Uterus (tissue), 4 donors: ENCODE measurements around the gene CRACDL. TPM values are rescaled to one million over a fixed set of nuclear protein-coding genes. Genes with fewer than 3 reads are reported as not detected.

ENCODE experiments used
- DNase-seq, 2 donors: peaks; one replicate each; pipeline ENCODE4 v3.0.0-alpha.2; 2019 to 2020
- H3K27ac ChIP-seq, 2 donors: fragments of 200-600 bp; sonication (generic); 1 replicate in 1 of 2; 2 replicates in 1 of 2; pipeline ENCODE4 v1.5.1; 2016 to 2018
- H3K27me3 ChIP-seq, 2 donors: fragments of 200-600 bp; sonication (generic); one replicate each; pipeline ENCODE4 v1.5.1; 2018 to 2019; ENCODE audit warnings: control low read depth in 1 of 2
- H3K36me3 ChIP-seq, 2 donors: fragments of 200-600 bp; sonication (generic); one replicate each; pipeline ENCODE4 v1.5.1; 2019; ENCODE audit warnings: control low read depth in 1 of 2
- H3K4me1 ChIP-seq, 2 donors: fragments of 200-600 bp; sonication (generic); one replicate each; pipeline ENCODE4 v1.5.1; 2018 to 2019; ENCODE audit warnings: control low read depth in 1 of 2
- H3K4me3 ChIP-seq, 2 donors: fragments of 200-600 bp; sonication (generic); 1 replicate in 1 of 2; 2 replicates in 1 of 2; pipeline ENCODE4 v1.5.1; 2018 to 2019; ENCODE audit warnings: mild to moderate bottlenecking in 1 of 2
- H3K9me3 ChIP-seq, 2 donors: fragments of 200-600 bp; sonication (generic); one replicate each; pipeline ENCODE4 v1.5.1; 2019; ENCODE audit warnings: control low read depth in 1 of 2
- CTCF ChIP-seq, 4 experiments: fragments of 200-600 bp in 2 of 4; fragments of 450-650 bp in 2 of 4; sonication (generic) in 2 of 4; IDR thresholded peaks; one replicate each; pipeline ENCODE4 v1.5.1; 2016 to 2019; ENCODE audit warnings: antibody characterized with exemption in 4 of 4, mild to moderate bottlenecking in 2 of 4, moderate library complexity in 1 of 4
- POLR2A ChIP-seq, 2 donors: fragments of 450-650 bp; IDR thresholded peaks; one replicate each; pipeline ENCODE4 v1.6.1; 2016; ENCODE audit warnings: antibody characterized with exemption in 2 of 2, mild to moderate bottlenecking in 1 of 2, moderate library complexity in 1 of 2
- intact Hi-C: fragments of 100-400 bp; cut with DNase I; formaldehyde crosslinking; loops from one replicate; pipeline ENCODE4 v1.15.1; 2023; ENCODE audit warnings: low total_unique reads
- total RNA-seq, 4 donors: library from RNA; depleted of rRNA in 3 of 4; stranded (reverse); fragments of >200 nt in 3 of 4; gene quantifications; one replicate each; pipeline versions ENCODE4 v1.1.0 to v1.2.4, GENCODE V29; 2014 to 2023
- donor health status: DM: yes; HTN: yes; CAD: no.

The CRACDL gene
- total RNA-seq, 4 donors from 2014 or later, result 1.5 to 14.6 (median 6.1) TPM

- Histone ChIP-seq H3K9me3 (no peaks in the 10 kb centered on the region), H3K27me3 (no peaks in the 10 kb centered on the region), H3K27ac (no peak overlapping the region), H3K4me3 (no peak overlapping the region), H3K4me1 (peaks cover 0 to 6% of the 10 kb centered on the region in 2 donors), H3K36me3 (no peaks in the 10 kb centered on the region)
- DNase-seq, result no peak
- intact Hi-C loops, result no loop called here
- TF ChIP-seq CTCF (IDR thresholded peaks at IDR 0.05) (no peak), POLR2A (IDR thresholded peaks at IDR 0.05) (no peak)
Observed at GRCh38 chr2:98912957-98913915, 22.8 kb downstream of the CRACDL start.

GRCh38 chr2:98912221-98912851, 23.7 kb downstream of the CRACDL start:
- peaks cover 0 to 6% of the 10 kb centered on the region in 2 donors for H3K4me1 ChIP-seq
- intact Hi-C loops, result no loop called here
- peak in 1 of 2 donors; percentile 47 for DNase-seq
- H3K9me3 ChIP-seq, result no peaks in the 10 kb centered on the region
- no peak overlapping the region for H3K27ac ChIP-seq
- H3K36me3 ChIP-seq, result no peaks in the 10 kb centered on the region
- no peak for TF ChIP-seq CTCF (IDR thresholded peaks at IDR 0.05)
- no peak for TF ChIP-seq POLR2A (IDR thresholded peaks at IDR 0.05)
- H3K4me3 ChIP-seq, result no peak overlapping the region
- no peaks in the 10 kb centered on the region for H3K27me3 ChIP-seq

GRCh38 chr2:98911376-98912154, 24.5 kb downstream of the CRACDL start:
- H3K4me3 ChIP-seq, result no peak overlapping the region
- intact Hi-C loops, result no loop called here
- no peak for DNase-seq

GRCh38 chr2:98911126-98911375, 25.0 kb downstream of the CRACDL start:
- Histone ChIP-seq H3K9me3 (no peaks in the 10 kb centered on the region), H3K27me3 (no peaks in the 10 kb centered on the region), H3K4me1 (no peaks in the 10 kb centered on the region), H3K36me3 (no peaks in the 10 kb centered on the region), H3K4me3 (no peak overlapping the region), H3K27ac (no peak overlapping the region)
- no peak for TF ChIP-seq POLR2A (IDR thresholded peaks at IDR 0.05)
- no peak for TF ChIP-seq CTCF (IDR thresholded peaks at IDR 0.05)
- no peak for DNase-seq
- intact Hi-C loops, result no loop called here

More at GRCh38 chr2:98911376-98912154, 24.5 kb downstream of the CRACDL start:
- Histone ChIP-seq H3K9me3 (no peaks in the 10 kb centered on the region), H3K27me3 (no peaks in the 10 kb centered on the region), H3K4me1 (peaks cover 0 to 2% of the 10 kb centered on the region in 2 donors), H3K27ac (no peak overlapping the region), H3K36me3 (no peaks in the 10 kb centered on the region)
- TF ChIP-seq POLR2A (IDR thresholded peaks at IDR 0.05) (no peak), CTCF (IDR thresholded peaks at IDR 0.05) (no peak)
